H1 (cell line): ENCODE results near the gene RNF175. TPM values are rescaled to one million over a fixed set of nuclear protein-coding genes. Genes with fewer than 3 reads are reported as not detected.

Experiments used
- CTCF ChIA-PET: fragments of 300-600 bp; sonication (Branson Sonifier 250); formaldehyde crosslinking; loops from one replicate; lab custom pipeline; 2021; ENCODE audit not compliant: partially characterized antibody; lab: Charles Lee
- POLR2A ChIA-PET: fragments of 300-600 bp; sonication (Branson Sonifier 250); formaldehyde crosslinking; loops from one replicate; lab custom pipeline; 2021; ENCODE audit warnings: inconsistent platforms; ENCODE audit not compliant: partially characterized antibody; lab: Charles Lee
- DNase-seq, 2 experiments: peaks; one replicate each; pipeline versions ENCODE4 v3.0.0 to v3.0.0-alpha.2; 2010 to 2022; ENCODE audit warnings: low spot score in 2 of 2, low read depth in 1 of 2, mixed read lengths in 1 of 2
- FAIRE-seq: peaks from 2 replicates; lab custom pipeline; 2011; peaks lifted over from hg19 to GRCh38; lab: Jason Lieb, UNC
- H2AFZ ChIP-seq: 2 replicates; pipeline ENCODE4 v1.8.1; 2012; ENCODE audit warnings: low read length, inconsistent platforms
- H2AK5ac ChIP-seq: 2 replicates; pipeline ENCODE4 v1.6.1; 2013; ENCODE audit warnings: low read depth, low read length
- H2BK120ac ChIP-seq: replicated peaks from 2 replicates; pipeline ENCODE3; 2013; ENCODE audit warnings: low read depth, low read length, inconsistent platforms
- H2BK12ac ChIP-seq: 2 replicates; pipeline ENCODE4 v1.6.1; 2013; ENCODE audit warnings: low read depth, low read length
- H2BK15ac ChIP-seq: 2 replicates; pipeline ENCODE4 v1.6.1; 2013; ENCODE audit warnings: low read length
- H2BK20ac ChIP-seq: 2 replicates; pipeline ENCODE4 v1.6.1; 2013; ENCODE audit warnings: low read length
- H2BK5ac ChIP-seq: 2 replicates; pipeline ENCODE4 v1.6.1; 2013; ENCODE audit warnings: low read depth, low read length
- H3K14ac ChIP-seq: 2 replicates; pipeline ENCODE4 v1.6.1; 2013; ENCODE audit warnings: inconsistent platforms; ENCODE audit not compliant: insufficient read length
- H3K18ac ChIP-seq: 2 replicates; pipeline ENCODE4 v1.6.1; 2013; ENCODE audit warnings: low read length; ENCODE audit errors: extremely low read depth
- H3K23ac ChIP-seq: 2 replicates; pipeline ENCODE4 v1.6.1; 2013; ENCODE audit warnings: inconsistent platforms; ENCODE audit not compliant: insufficient read length
- H3K23me2 ChIP-seq: 2 replicates; pipeline ENCODE4 v1.6.1; 2013; ENCODE audit warnings: low read depth, low read length
- H3K27ac ChIP-seq: 2 replicates; pipeline ENCODE4 v1.6.1; 2011; ENCODE audit warnings: low read depth, low read length, inconsistent platforms
- H3K27me3 ChIP-seq, 4 experiments: replicated peaks in 1 of 4; 1 replicate in 1 of 4; 2 replicates in 3 of 4; pipeline versions ENCODE4 v1.6.1 to v1.8.1; 2011 to 2013; ENCODE audit warnings: low read length in 3 of 4, mild to moderate bottlenecking in 3 of 4, inconsistent platforms in 2 of 4, mixed read lengths in 2 of 4, moderate library complexity in 1 of 4; ENCODE audit not compliant: control insufficient read depth in 3 of 4, insufficient read depth in 3 of 4; ENCODE audit errors: extremely low read depth in 1 of 4
- H3K36me3 ChIP-seq, 4 experiments: 2 replicates each; pipeline versions ENCODE4 v1.6.1 to v1.8.1; 2011 to 2013; ENCODE audit warnings: mild to moderate bottlenecking in 4 of 4, low read length in 3 of 4, moderate library complexity in 2 of 4, control low read depth in 1 of 4, inconsistent platforms in 1 of 4; ENCODE audit not compliant: insufficient read depth in 4 of 4, control insufficient read depth in 2 of 4
- H3K4ac ChIP-seq: replicated peaks from 2 replicates; pipeline ENCODE3; 2013; ENCODE audit warnings: low read length, low read depth, mixed read lengths, inconsistent platforms; ENCODE audit not compliant: insufficient read length
- H3K4me1 ChIP-seq, 4 experiments: replicated peaks in 1 of 4; 1 replicate in 1 of 4; 2 replicates in 3 of 4; pipeline versions ENCODE4 v1.6.1 to v1.8.1; 2011 to 2013; ENCODE audit warnings: low read length in 3 of 4, inconsistent platforms in 2 of 4, mixed read lengths in 1 of 4; ENCODE audit not compliant: insufficient read depth in 4 of 4, control insufficient read depth in 3 of 4
- H3K4me2 ChIP-seq, 2 experiments: 2 replicates each; pipeline versions ENCODE4 v1.6.1 to v1.8.1; 2011 to 2013; ENCODE audit warnings: low read depth in 2 of 2, low read length in 2 of 2, control low read depth in 1 of 2, inconsistent platforms in 1 of 2, mild to moderate bottlenecking in 1 of 2; ENCODE audit not compliant: insufficient read depth in 1 of 2
- H3K4me3 ChIP-seq, 4 experiments: fragments of 200-600, 300-600 bp in 1 of 4; sonication (generic), shearing (Covaris generic), sonication (Bioruptor Twin) in 1 of 4; 2 replicates each; pipeline versions ENCODE4 v1.5.1 to v1.8.1; 2011 to 2016; ENCODE audit warnings: low read length in 4 of 4, low read depth in 3 of 4, control low read depth in 2 of 4, inconsistent platforms in 2 of 4, mild to moderate bottlenecking in 2 of 4, mixed read lengths in 1 of 4, moderate library complexity in 1 of 4; ENCODE audit not compliant: insufficient read depth in 2 of 4; ENCODE audit errors: extremely low read depth in 1 of 4
- H3K56ac ChIP-seq: replicated peaks from 2 replicates; pipeline ENCODE3; 2013; ENCODE audit warnings: low read depth, mild to moderate bottlenecking, mixed read lengths, low read length, inconsistent platforms; ENCODE audit not compliant: insufficient read length
- H3K79me1 ChIP-seq: 2 replicates; pipeline ENCODE4 v1.6.1; 2013; ENCODE audit warnings: low read depth, low read length, control low read depth
- H3K79me2 ChIP-seq, 2 experiments: 2 replicates each; pipeline versions ENCODE4 v1.6.1 to v1.8.1; 2012 to 2013; ENCODE audit warnings: low read length in 2 of 2, mild to moderate bottlenecking in 2 of 2, inconsistent platforms in 1 of 2; ENCODE audit not compliant: insufficient read depth in 2 of 2, control insufficient read depth in 1 of 2
- H3K9ac ChIP-seq, 4 experiments: replicated peaks in 1 of 4; 1 replicate in 1 of 4; 2 replicates in 3 of 4; pipeline versions ENCODE4 v1.6.1 to v1.8.1; 2011 to 2013; ENCODE audit warnings: low read depth in 3 of 4, low read length in 3 of 4, control low read depth in 2 of 4, mild to moderate bottlenecking in 2 of 4, moderate library complexity in 2 of 4, inconsistent platforms in 1 of 4; ENCODE audit errors: extremely low read depth in 1 of 4
- H3K9me3 ChIP-seq, 2 experiments: 2 replicates each; pipeline versions ENCODE4 v1.6.1 to v1.8.1; 2012 to 2013; ENCODE audit warnings: mild to moderate bottlenecking in 2 of 2, moderate library complexity in 2 of 2, control low read depth in 1 of 2, inconsistent platforms in 1 of 2, low read depth in 1 of 2, low read length in 1 of 2, mixed read lengths in 1 of 2; ENCODE audit not compliant: insufficient read depth in 2 of 2
- H4K20me1 ChIP-seq, 2 experiments: replicated peaks in 1 of 2; 2 replicates each; pipeline versions ENCODE3 to v1.8.1; 2011 to 2013; ENCODE audit warnings: inconsistent platforms in 2 of 2, low read length in 2 of 2, mild to moderate bottlenecking in 1 of 2; ENCODE audit not compliant: insufficient read depth in 2 of 2, control insufficient read depth in 1 of 2
- H4K5ac ChIP-seq: 2 replicates; pipeline ENCODE4 v1.6.1; 2013; ENCODE audit warnings: low read length, low read depth, mixed read lengths, inconsistent platforms; ENCODE audit not compliant: insufficient read length
- H4K8ac ChIP-seq: 2 replicates; pipeline ENCODE4 v1.8.0; 2013; ENCODE audit warnings: mild to moderate bottlenecking, moderate library complexity, low read length, inconsistent platforms; ENCODE audit not compliant: insufficient read depth; ENCODE audit errors: extremely low read depth
- H4K91ac ChIP-seq: replicated peaks from 2 replicates; pipeline ENCODE3; 2013; ENCODE audit warnings: low read length, mixed read lengths, inconsistent platforms; ENCODE audit not compliant: insufficient read length
- BRCA1 ChIP-seq: IDR thresholded peaks from 2 replicates; pipeline ENCODE4 v1.6.1; 2012; ENCODE audit warnings: low read depth, low read length, improper control_type of control experiment
- GTF2F1 ChIP-seq: IDR thresholded peaks from 2 replicates; pipeline ENCODE4 v1.6.1; 2012; ENCODE audit warnings: low read depth, low read length, improper control_type of control experiment, borderline replicate concordance
- KDM4A ChIP-seq: IDR thresholded peaks from one replicate; pipeline ENCODE4 v1.7.1; 2012; ENCODE audit warnings: low read depth, mild to moderate bottlenecking, moderate library complexity, low read length, inconsistent platforms; ENCODE audit not compliant: severe bottlenecking
- RFX5 ChIP-seq: IDR thresholded peaks from 2 replicates; pipeline ENCODE4 v1.6.1; 2011; ENCODE audit warnings: low read depth, low read length, improper control_type of control experiment, borderline replicate concordance
- SAP30 ChIP-seq: fragments of 300-600 bp; sonication (generic); IDR thresholded peaks from 2 replicates; pipeline ENCODE4 v1.7.1; 2012; ENCODE audit warnings: low read length, moderate library complexity, mild to moderate bottlenecking, inconsistent platforms; ENCODE audit not compliant: insufficient read depth, insufficient replicate concordance
- YY1 ChIP-seq: IDR thresholded peaks from 2 replicates; pipeline ENCODE4 v1.6.1; 2011; ENCODE audit warnings: low read depth, mild to moderate bottlenecking, low read length
- WGBS, 2 experiments: shearing (Covaris generic) in 1 of 2; methylation state at CpG; one replicate each; pipeline versions ENCODE4 v1.1.6 to v1.1.7; 2013 to 2015; ENCODE audit warnings: low lambda C conversion rate in 2 of 2, mixed read lengths in 2 of 2, inconsistent platforms in 1 of 2, low coverage in 1 of 2, missing lambda C conversion rate in 1 of 2; ENCODE audit not compliant: insufficient replicate concordance in 2 of 2, insufficient coverage in 1 of 2, insufficient read length in 1 of 2; ENCODE audit errors: extremely low coverage in 1 of 2, missing lambda C conversion rate in 1 of 2; 5-methylcytosine and 5-hydroxymethylcytosine counted together
- long read RNA-seq, 2 experiments: library from RNA in 1 of 2; library from capped mRNA in 1 of 2; stranded (forward); transcript quantifications; one replicate each; pipeline ENCODE4 v2.0.0, GENCODE V29; 2021; ENCODE audit warnings: inconsistent platforms in 1 of 2
- polyA minus RNA-seq, 3 experiments: library from RNA; depleted of rRNA, polyadenylated mRNA; stranded (reverse); fragments of >200 nt; gene quantifications; 1 replicate in 2 of 3; 2 replicates in 1 of 3; pipeline ENCODE4 v1.2.3, GENCODE V29; 2011
- polyA plus RNA-seq, 7 experiments: library from polyadenylated mRNA; depleted of rRNA in 3 of 7; stranded (reverse) in 5 of 7; unstranded in 2 of 7; fragments of >200 nt in 5 of 7; fragments of 200-250 nt in 2 of 7; gene quantifications; 1 replicate in 5 of 7; 2 replicates in 1 of 7; 4 replicates in 1 of 7; pipeline versions ENCODE4 v1.2.1 to v1.2.3, GENCODE V29; 2011 to 2013; ENCODE audit warnings: missing spikeins in 2 of 7, mixed read lengths in 2 of 7
- total RNA-seq: library from RNA; stranded (reverse); fragmentation: NEBNext Ultra II Directional; extraction: Animal tissue kit (Norgen Biotek cat#: 25700); gene quantifications from 2 replicates; pipeline ENCODE4 v1.2.1, GENCODE V29; 2021

The RNF175 gene
- total RNA-seq: 7.3 and 7.9 TPM in 2 replicates
- 4.7 and 9.8 TPM in 2 replicates for polyA plus RNA-seq (2011; rRNA removed)
- polyA plus RNA-seq (2011; cell fraction: cytosol; rRNA removed): 7.9 TPM
- polyA plus RNA-seq (2011; cell fraction: nucleus; rRNA removed): 8.2 TPM
- polyA plus RNA-seq (2012, experiment 1 of 2): 7.0 to 11.4 TPM (median 7.5 TPM) in 4 replicates
- polyA plus RNA-seq (2012, experiment 2 of 2): 3.4 TPM
- 5.1 TPM for polyA plus RNA-seq (2013, experiment 1 of 2)
- 4.8 TPM for polyA plus RNA-seq (2013, experiment 2 of 2)
- polyA minus RNA-seq (2011; rRNA and poly(A)+ RNA removed): 17.9 and 20.3 TPM in 2 replicates
- polyA minus RNA-seq (2011; cell fraction: cytosol; rRNA and poly(A)+ RNA removed): 7.5 TPM
- 29.8 TPM for polyA minus RNA-seq (2011; cell fraction: nucleus; rRNA and poly(A)+ RNA removed)
- long read RNA-seq, experiment 1, partial matches to known transcripts: 3 of 8 reads
- long read RNA-seq, experiment 1, other reads (novel, unspliced or antisense): 5 of 8 reads
- long read RNA-seq, experiment 2: 0 reads

- Histone ChIP-seq H4K20me1 (peaks cover 0 to 8% of the 10 kb centered on the region in 2 experiments), H2BK12ac (peak within 1 kb of the TSS; percentile 75; the same call in 1 of the 2 replicates), H3K79me2 (peaks cover 0 to 3% of the 10 kb centered on the region in 2 experiments; a peak in 1 of 4 replicates), H3K4me3 (peak within 1 kb of the TSS; percentile 70 to 87 (median 72)), H3K79me1 (no peaks in the 10 kb centered on the region; the same call in none of the 2 replicates), H3K23me2 (peaks cover 14% of the 10 kb centered on the region), H2AK5ac (peak within 1 kb of the TSS; percentile 47; the same call in 1 of the 2 replicates), H2BK120ac (peak within 1 kb of the TSS; percentile 12), H2BK15ac (peak within 1 kb of the TSS; percentile 90; the same call in 1 of the 2 replicates), H3K36me3 (no peaks in the 10 kb centered on the region), H3K4ac (peak within 1 kb of the TSS; percentile 36), H3K27me3 (peaks cover 0 to 4% (median 0%) of the 10 kb centered on the region in 4 experiments; a peak in 5 of 7 replicates), H2BK20ac (0 out of 2 replicates have a peak within 1 kb of the TSS, but pooled peaks have one; percentile 34), H3K4me1 (peaks cover 11 to 27% (median 21%) of the 10 kb centered on the region in 4 experiments; a peak in 6 of 7 replicates), H4K91ac (peak within 1 kb of the TSS; percentile 61), H4K5ac (peak within 1 kb of the TSS; percentile 57), H2BK5ac (peak within 1 kb of the TSS; percentile 60; the same call in 1 of the 2 replicates), H3K27ac (peak within 1 kb of the TSS; percentile 60; the same call in 1 of the 2 replicates), H3K9me3 (no peaks in the 10 kb centered on the region), H3K56ac (peak within 1 kb of the TSS; percentile 59), H3K14ac (no peak within 1 kb of the TSS), H2AFZ (peak within 1 kb of the TSS; percentile 43; the same call in 1 of the 2 replicates), H3K23ac (no peak within 1 kb of the TSS), H3K9ac (peak within 1 kb of the TSS; percentile 14 to 72 (median 64)), H3K18ac (peak within 1 kb of the TSS; percentile 93), H3K4me2 (peak within 1 kb of the TSS; percentile 89 to 98), H4K8ac (peak within 1 kb of the TSS; percentile 80)
- 2% methylated on average over 25 of the region's 76 CpGs; no CpG with 5 or more reads in 1 of the 2 experiments for WGBS, 2 experiments
- POLR2A ChIA-PET: interaction anchor here (0.6 to 2.4 kb wide), 11 partner anchors 10 to 179 kb away, joined by 3 to 10 read pairs (median 4); partner anchors contain the start of gene SFRP2
- FAIRE-seq: no peak
- CTCF ChIA-PET: interaction anchor here (0.6 to 2.8 kb wide), 3 partner anchors 9 to 103 kb away, joined by 3 to 13 read pairs (median 11); no protein-coding TSS in a partner anchor
- peak in 1 of 2 experiments; percentile 71 for DNase-seq
- TF ChIP-seq SAP30: no peak
- peak; percentile 92 for TF ChIP-seq KDM4A
- no peak for TF ChIP-seq BRCA1
- no peak for TF ChIP-seq RFX5
- peak; percentile 34; the same call in 1 of the 2 replicates for TF ChIP-seq GTF2F1
- TF ChIP-seq YY1: peak; percentile 52
Measured at GRCh38 chr4:153759407-153760316, at the start of gene RNF175. TSS of gene RNF175 (minus strand) at chr4:153760024. CDS start at chr4:153759862, 162 bp downstream.
